ENCODE measurements around the gene DKK3.

The DKK3 gene

GRCh38 chr11:11966354-11966741 lies 42.1 kb downstream of the DKK3 start:
- no peak for DNase-seq

DNA sequence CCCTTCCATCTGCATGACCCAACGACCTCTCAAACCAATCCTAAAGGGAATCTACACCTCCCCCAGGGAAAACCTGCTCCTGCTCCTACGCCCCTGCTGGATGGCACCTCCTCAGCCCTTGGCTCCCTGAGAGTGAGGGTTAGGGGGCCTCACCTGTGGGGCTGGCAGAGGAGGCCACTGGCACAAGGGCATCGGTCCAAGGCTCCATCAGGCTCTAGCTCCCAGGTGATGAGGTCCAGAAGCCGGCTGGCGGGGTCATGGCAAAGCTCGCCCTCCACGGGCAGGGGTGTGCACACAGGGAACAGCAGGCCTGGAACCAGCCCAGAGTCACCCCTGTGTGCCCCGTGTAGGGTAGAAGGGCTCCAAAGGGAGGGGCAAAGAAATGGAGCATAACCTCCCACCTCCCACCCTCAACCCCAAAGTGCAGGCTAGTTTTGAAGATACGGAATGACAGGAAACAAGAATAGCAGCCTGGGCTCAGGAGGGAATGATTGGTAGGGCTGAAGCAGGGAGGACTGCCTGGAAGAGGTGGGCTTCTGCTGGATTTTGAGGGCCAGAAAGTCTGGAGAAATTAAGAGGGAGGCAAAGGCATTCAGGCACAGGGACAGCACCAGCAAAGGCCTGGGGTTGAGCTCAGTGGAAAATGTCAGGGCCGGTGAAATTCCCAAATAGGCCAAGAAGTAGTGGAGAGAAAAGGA lies 42.6 kb downstream of the DKK3 start:
- no peak for DNase-seq

- DNase-seq, result no peak
These were observed 43.2 kb downstream of the DKK3 start for GRCh38 chr11:11965192-11965591.

GRCh38 chr11:11964774-11965150 lies 43.7 kb downstream of the DKK3 start:
- DNase-seq, result no peak

- no peak for DNase-seq
These were observed 44.3 kb downstream of the DKK3 start for GRCh38 chr11:11963842-11964773.

GRCh38 chr11:11963067-11963466 lies 45.4 kb downstream of the DKK3 start:
- no peak for DNase-seq

DNA sequence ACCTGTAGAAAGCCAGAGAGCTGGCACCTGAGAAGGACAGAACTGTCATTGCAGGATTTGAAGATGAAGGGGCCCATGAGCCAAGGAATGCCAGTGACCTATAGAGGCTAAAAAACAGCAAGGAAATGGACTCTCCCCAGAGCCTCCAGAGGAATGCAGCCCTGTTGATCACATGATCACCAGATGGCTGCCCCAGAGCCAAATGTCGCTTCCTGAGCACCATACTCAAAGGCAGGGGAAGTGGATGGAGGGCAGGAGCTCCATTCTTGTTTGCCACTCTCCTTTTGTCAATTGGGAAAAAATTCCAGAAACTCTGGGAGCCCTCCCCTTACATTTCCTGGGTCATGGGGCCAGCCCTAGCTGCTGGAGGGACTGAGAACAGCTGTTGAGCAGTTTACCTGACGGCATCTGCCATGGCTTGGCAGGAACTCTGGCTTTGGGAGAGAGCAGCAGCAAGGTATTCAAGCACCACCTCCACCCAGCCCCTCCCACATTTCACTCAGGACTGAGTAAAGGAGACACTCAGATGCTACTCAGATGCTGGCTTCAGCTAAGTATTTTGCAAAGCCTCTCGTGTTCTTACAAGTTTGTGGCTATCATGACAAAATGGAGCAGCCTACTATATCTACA lies 46.9 kb downstream of the DKK3 start:
- DNase-seq, result peak; percentile 30

DNA sequence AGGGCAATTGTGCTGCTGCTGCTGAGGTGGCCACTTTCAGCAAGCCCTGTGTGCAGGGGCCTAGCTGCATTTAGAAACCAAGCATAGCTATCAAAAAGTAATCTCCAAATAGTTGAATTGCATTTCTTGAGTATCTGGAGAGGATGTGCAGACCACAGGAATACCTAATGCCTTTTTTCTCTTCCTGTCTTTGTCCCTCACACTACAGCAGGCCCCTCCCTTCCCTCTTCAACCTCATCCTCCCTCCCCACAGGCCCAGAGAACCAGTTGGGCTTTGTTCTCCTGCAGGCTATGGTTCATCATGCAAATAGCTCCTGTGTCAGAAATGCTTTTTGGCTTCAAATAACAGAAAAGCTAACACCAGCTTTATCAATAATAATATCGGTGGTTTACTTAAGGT lies 47.7 kb downstream of the DKK3 start:
- DNase-seq, result no peak

- no peak for DNase-seq
These were observed 48.8 kb downstream of the DKK3 start for GRCh38 chr11:11959601-11960000.

- DNase-seq, result no peak
These were observed 49.8 kb downstream of the DKK3 start for GRCh38 chr11:11958403-11959231.

DNA sequence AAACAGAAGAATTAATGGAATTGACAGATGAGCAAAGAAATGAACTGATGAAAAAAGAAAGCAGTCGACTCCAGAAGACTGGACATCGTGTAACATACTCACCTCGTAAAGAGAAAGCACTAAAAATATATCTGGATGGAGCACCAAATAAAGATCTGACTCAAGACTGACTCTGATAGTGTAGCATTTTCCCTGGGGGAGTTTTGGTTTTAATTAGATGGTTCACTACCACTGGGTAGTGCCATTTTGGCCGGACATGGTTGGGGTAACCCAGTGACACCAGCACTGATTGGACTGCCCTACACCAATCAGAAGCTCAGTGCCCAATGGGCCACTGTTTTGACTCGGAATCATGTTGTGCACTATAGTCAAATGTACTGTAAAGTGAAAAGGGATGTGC lies 52.4 kb downstream of the DKK3 start:
- DNase-seq, result no peak

GRCh38 chr11:11952036-11952435 lies 56.4 kb downstream of the DKK3 start:
- no peak for DNase-seq

- DNase-seq, result no peak
These were observed 58.9 kb downstream of the DKK3 start for GRCh38 chr11:11949482-11949881.

GRCh38 chr11:11948242-11948947 lies 60.0 kb downstream of the DKK3 start:
- DNase-seq, result no peak

- DNase-seq, result no peak
These were observed 60.6 kb downstream of the DKK3 start for GRCh38 chr11:11947825-11948224.

DNA sequence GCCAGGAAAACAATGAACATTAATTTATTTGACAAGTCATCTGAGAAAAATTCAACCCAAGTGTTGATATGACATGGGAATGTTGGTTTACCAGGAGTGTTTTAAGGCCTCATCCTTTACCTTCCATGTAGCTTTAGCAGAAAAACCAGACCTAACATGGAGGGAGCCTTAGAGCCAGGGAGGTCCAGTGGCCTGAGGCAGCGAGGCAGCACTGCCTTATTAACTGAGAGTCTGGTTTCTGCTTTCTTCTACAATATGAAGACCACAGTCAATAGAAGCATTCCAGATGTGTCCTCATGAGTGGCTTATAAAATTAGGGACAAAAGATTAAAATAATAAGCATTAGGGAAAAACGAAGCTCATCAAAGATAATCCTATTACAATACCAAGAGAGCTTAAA lies 61.5 kb downstream of the DKK3 start:
- DNase-seq, result no peak

- DNase-seq, result no peak
These were observed 62.2 kb downstream of the DKK3 start for GRCh38 chr11:11946180-11946579.

- no peak for DNase-seq
These were observed 64.0 kb downstream of the DKK3 start for GRCh38 chr11:11944444-11944843.

DNA sequence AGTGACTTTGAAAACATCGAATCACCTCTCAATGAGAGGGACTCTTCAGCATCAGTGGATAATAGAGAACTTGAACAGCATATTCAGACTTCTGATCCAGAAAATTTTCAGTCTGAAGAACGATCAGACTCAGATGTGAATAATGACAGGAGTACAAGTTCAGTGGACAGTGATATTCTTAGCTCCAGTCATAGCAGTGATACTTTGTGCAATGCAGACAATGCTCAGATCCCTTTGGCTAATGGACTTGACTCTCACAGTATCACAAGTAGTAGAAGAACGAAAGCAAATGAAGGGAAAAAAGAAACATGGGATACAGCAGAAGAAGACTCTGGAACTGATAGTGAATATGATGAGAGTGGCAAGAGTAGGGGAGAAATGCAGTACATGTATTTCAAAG lies 65.8 kb downstream of the DKK3 start:
- DNase-seq, result no peak

- DNase-seq, result no peak
These were observed 67.9 kb downstream of the DKK3 start for GRCh38 chr11:11940551-11940950.

DNA sequence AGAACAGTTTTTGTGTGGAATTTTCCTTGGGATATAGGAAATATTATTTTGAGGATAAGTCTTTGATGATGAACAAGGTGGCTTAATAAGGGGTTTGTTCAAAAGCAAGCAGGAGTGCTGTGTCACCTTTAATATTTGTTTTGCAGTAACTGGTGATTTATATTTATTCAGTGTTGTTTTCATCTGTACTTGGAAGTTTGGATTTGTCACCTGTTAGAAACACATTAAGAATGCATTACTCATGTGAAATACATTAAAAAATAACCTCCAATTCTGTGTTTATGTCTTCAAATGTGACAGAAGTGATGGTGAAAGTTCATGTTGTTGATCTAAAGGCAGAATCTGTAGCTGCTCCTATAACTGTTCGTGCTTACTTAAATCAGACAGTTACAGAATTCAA lies 70.5 kb downstream of the DKK3 start:
- no peak for DNase-seq

DNA sequence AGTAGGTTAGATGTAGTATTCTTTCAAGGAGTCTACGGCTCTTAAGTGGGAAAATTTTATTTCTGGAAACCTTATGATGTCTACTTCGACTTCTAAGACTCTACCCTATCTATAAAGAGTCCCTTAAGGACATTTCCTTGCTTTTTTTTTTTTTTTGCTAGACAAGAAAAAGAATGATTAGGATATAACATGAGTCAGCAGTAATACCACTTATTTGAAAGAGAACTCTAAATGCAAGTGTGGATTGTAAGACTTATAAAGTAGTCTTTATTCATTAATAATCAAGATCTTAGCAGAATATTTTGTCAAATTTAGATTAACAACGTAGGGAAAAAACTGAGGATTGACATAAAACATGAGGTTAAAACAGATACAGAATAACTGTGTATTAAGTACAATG lies 71.0 kb downstream of the DKK3 start:
- DNase-seq, result no peak
